Lower lobe of right lung (tissue), 2 donors: Measurements from ENCODE around the gene RANBP2. TPM values are rescaled to one million over a fixed set of nuclear protein-coding genes. Genes with fewer than 3 reads are reported as not detected.
"Not testable (repeated sequence)": the region's sequence is repeated elsewhere in the genome, so short reads cannot be mapped to it uniquely, and the experiment has no call there.

Experiments used
- ATAC-seq, 2 donors: fragments of 200-7000 bp; cut with Tn5 transposase; one replicate each; pipeline ENCODE4 v1.9.1; 2020 to 2022; ENCODE audit warnings: mild to moderate bottlenecking in 2 of 2, moderate library complexity in 2 of 2
- DNase-seq: peaks from one replicate; pipeline ENCODE4 v3.0.0-alpha.2; 2020
- H3K27ac ChIP-seq: fragments of 200-600 bp; one replicate; pipeline ENCODE4 v1.8.0; 2022
- H3K27me3 ChIP-seq: fragments of 200-600 bp; one replicate; pipeline ENCODE4 v1.8.0; 2022; ENCODE audit warnings: low read depth
- H3K36me3 ChIP-seq: fragments of 200-600 bp; one replicate; pipeline ENCODE4 v1.8.0; 2022; ENCODE audit warnings: mild to moderate bottlenecking
- H3K4me1 ChIP-seq: fragments of 200-600 bp; one replicate; pipeline ENCODE4 v1.8.0; 2022
- H3K4me3 ChIP-seq: fragments of 200-600 bp; one replicate; pipeline ENCODE4 v1.8.0; 2022; ENCODE audit warnings: mild to moderate bottlenecking
- H3K9me3 ChIP-seq: fragments of 200-600 bp; one replicate; pipeline ENCODE4 v1.8.0; 2022
- CTCF ChIP-seq: fragments of 200-600 bp; IDR thresholded peaks from one replicate; pipeline ENCODE4 v1.8.0; 2022; ENCODE audit warnings: antibody characterized with exemption, mild to moderate bottlenecking
- intact Hi-C: fragments of 100-400 bp; cut with DNase I; formaldehyde crosslinking; loops from one replicate; pipeline ENCODE4 v1.11.0; 2022
- long read RNA-seq: library from polyadenylated mRNA; unstranded; transcript quantifications from one replicate; pipeline ENCODE4 v2.0.0, GENCODE V29; 2021
- total RNA-seq: library from RNA; stranded (reverse); fragmentation: NEBNext Ultra II Directional; extraction: Animal tissue kit (Norgen Biotek cat#: 25700); gene quantifications from one replicate; pipeline ENCODE4 v1.2.1, GENCODE V29; 2021
- donor health status: DM: no; HTN: yes; CAD: no; lungs with severe emphysema.

Gene RANBP2
- total RNA-seq: 72.5 TPM
- long read RNA-seq, full-length matches to known transcripts: 2 of 34 reads
- long read RNA-seq, partial matches to known transcripts: 24 of 34 reads
- long read RNA-seq, other reads (novel, unspliced or antisense): 8 of 34 reads

DNA sequence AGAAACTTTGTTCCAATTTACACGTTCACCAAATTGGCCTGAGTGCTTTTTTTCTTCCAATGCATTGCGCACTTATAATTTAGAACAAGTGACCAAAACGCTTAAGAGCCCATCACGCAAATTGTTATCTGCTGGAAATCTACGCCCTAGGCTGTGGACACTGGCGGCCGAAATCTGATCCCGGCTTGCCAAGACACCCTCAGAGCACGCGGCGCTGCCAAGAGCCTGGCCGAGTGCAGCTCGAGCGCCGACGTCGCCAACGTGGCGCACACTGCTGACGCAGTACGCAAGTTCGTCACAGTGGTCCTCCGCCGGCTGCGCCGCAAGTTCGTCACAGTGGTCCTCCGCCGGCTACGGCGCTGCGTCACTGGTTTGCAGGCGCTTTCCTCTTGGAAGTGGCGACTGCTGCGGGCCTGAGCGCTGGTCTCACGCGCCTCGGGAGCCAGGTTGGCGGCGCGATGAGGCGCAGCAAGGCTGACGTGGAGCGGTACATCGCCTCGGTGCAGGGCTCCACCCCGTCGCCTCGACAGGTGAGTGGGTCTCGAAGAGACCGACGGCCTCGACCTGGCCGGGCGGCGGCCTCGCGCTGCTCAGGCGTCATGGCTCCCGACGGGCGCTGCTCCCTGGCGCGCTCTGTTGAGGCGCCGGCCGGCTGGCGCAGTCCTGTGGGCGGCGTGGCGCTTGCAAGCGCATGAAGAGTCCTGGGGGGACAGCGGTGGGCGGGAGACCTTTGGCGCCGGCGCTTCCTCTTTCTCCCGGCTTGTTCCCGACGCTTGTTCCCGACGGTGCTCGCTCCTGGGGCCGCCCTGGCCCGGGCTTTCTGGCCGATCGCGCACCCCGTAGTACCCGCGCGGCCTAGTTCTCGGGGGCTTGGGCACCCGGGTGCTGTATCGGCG is at the start of gene RANBP2:
RANBP2 (plus strand) TSS at position 334 of the 896 bp plus-strand sequence; CDS start at position 459, 125 bp downstream.
- DNase-seq (peak; percentile 98), ATAC-seq (peak; percentile 99 to 100)
- H3K27ac ChIP-seq: peak within 1 kb of the TSS; percentile 97
- peak within 1 kb of the TSS; percentile 75 for H3K4me3 ChIP-seq
- no peaks in the 10 kb centered on the region for H3K27me3 ChIP-seq
- H3K36me3 ChIP-seq: no peaks in the 10 kb centered on the region
- intact Hi-C loops: no loop called here
- H3K9me3 ChIP-seq: no peaks in the 10 kb centered on the region
- H3K4me1 ChIP-seq: peaks cover 22% of the 10 kb centered on the region
- no peak for TF ChIP-seq CTCF

DNA sequence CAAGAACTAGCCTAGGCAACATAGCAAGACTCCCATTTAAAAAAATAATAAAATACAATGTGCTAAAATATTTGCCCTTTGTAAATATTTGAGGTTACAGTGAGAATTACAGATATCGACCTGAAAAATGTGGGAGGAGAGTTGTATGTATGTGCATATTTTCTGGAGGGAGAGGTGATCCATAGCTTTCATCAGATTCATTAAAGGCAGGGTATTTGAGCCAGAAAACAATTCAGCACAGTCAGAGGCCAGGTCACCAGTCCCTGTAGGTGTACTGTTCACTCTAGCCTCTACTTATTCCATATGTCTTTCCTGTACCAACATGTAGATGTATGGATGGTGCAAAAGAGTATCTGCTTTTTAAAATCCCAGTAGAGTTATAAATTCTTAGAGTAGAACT is 49.0 kb upstream of the RANBP2 start:
- not testable (repeated sequence) for DNase-seq, H3K4me1 ChIP-seq, ATAC-seq

DNA sequence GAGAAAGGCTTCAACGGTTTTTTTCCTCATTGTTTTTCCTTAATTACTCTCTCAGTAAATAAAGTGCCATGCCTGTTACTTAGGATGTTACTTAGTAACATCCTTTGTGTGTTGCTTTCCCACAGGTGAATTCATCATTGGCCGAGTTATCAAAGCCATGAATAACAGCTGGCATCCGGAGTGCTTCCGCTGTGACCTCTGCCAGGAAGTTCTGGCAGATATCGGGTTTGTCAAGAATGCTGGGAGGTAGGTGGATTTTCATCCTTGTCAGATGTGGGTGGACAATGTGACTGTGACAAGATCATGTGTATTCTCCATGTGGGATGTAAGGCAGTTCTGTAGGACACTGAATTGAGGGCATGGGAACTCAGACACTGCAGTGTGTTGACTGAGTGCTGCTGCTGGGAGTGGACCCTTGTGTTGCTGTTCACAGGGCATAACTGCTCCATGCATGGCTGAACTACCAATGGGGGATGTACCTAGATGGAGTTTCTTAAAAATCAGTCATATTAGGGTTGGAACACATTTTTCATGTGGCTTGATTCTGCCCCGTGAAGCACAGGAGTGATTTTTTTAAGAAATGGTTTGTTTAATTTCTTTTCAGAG is 47.0 kb upstream of the RANBP2 start:
- H3K27me3 ChIP-seq, H3K4me1 ChIP-seq, H3K27ac ChIP-seq, ATAC-seq, H3K9me3 ChIP-seq, intact Hi-C loops, H3K4me3 ChIP-seq, DNase-seq: not testable (repeated sequence)
- peaks cover 36% of the 10 kb centered on the region for H3K36me3 ChIP-seq

More for the DNA sequence above, 49.0 kb upstream of the RANBP2 start:
- H3K9me3 ChIP-seq, H3K4me3 ChIP-seq, H3K27me3 ChIP-seq, intact Hi-C loops, H3K27ac ChIP-seq: not testable (repeated sequence)
- H3K36me3 ChIP-seq: peaks cover 22% of the 10 kb centered on the region

GRCh38 chr2:108676522-108676921 is 42.8 kb upstream of the RANBP2 start:
- H3K4me3 ChIP-seq, intact Hi-C loops, H3K9me3 ChIP-seq, H3K27me3 ChIP-seq, H3K27ac ChIP-seq, ATAC-seq, DNase-seq: not testable (repeated sequence)
- H3K4me1 ChIP-seq: peaks cover 13% of the 10 kb centered on the region
- H3K36me3 ChIP-seq: peaks cover 46% of the 10 kb centered on the region

DNA sequence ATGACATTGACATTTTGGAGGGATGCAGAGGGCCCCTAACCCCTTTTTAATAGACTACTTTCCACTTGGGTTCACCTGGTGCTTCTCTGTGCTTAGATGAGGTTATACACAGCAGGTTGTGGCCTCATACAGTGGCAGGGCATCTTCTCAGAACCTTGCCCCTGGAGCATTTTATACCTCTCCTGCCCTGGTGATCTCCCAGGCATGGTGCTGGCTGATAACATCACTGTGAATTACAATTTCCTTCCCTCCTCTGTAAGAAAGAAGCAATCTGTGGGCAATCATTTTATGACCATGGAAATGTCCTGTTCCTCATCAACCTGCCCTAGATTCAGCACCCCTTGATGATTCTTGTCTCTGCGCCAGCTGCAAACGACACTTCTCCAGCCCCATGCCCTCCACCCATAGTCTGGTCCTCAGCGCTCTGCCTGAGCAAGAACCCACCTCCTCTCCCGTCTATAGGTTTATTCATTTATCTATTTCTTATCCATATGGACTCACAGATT is 42.0 kb upstream of the RANBP2 start:
- intact Hi-C loops, H3K4me3 ChIP-seq, DNase-seq, H3K27ac ChIP-seq, H3K27me3 ChIP-seq, H3K9me3 ChIP-seq, ATAC-seq: not testable (repeated sequence)
- peaks cover 13% of the 10 kb centered on the region for H3K4me1 ChIP-seq
- H3K36me3 ChIP-seq: peaks cover 51% of the 10 kb centered on the region

- Histone ChIP-seq H3K4me1 (peaks cover 13% of the 10 kb centered on the region), H3K36me3 (peaks cover 57% of the 10 kb centered on the region)
- H3K27ac ChIP-seq, DNase-seq, H3K4me3 ChIP-seq, H3K9me3 ChIP-seq, intact Hi-C loops, H3K27me3 ChIP-seq: not testable (repeated sequence)
- peak; percentile 78 to 85 for ATAC-seq
These were observed 41.1 kb upstream of the RANBP2 start for GRCh38 chr2:108678198-108678651.

DNA sequence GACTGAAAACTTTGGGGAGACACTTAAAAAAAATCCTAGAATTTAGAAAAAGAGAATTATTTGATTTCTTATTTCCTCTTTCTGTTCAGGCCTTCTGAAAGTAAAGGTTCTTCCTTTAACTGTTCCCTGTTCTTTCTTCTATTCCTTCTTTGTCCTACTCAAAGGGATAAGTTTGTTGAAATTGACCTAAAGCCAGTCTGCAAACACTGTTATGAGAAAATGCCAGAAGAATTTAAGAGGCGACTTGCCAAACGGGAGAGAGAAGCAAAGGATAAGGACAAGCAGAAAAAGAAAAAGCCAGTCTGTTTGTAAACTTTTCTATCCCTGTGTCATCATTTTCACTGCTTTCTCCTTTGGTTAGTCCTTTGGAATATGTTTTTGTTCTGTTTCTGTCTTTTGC is 38.5 kb upstream of the RANBP2 start:
- H3K4me3 ChIP-seq, DNase-seq, H3K27ac ChIP-seq, H3K27me3 ChIP-seq, intact Hi-C loops, H3K9me3 ChIP-seq: not testable (repeated sequence)
- Histone ChIP-seq H3K4me1 (peaks cover 13% of the 10 kb centered on the region), H3K36me3 (peaks cover 65% of the 10 kb centered on the region)
- peak in 1 of 2 donors; percentile 27 for ATAC-seq

DNA sequence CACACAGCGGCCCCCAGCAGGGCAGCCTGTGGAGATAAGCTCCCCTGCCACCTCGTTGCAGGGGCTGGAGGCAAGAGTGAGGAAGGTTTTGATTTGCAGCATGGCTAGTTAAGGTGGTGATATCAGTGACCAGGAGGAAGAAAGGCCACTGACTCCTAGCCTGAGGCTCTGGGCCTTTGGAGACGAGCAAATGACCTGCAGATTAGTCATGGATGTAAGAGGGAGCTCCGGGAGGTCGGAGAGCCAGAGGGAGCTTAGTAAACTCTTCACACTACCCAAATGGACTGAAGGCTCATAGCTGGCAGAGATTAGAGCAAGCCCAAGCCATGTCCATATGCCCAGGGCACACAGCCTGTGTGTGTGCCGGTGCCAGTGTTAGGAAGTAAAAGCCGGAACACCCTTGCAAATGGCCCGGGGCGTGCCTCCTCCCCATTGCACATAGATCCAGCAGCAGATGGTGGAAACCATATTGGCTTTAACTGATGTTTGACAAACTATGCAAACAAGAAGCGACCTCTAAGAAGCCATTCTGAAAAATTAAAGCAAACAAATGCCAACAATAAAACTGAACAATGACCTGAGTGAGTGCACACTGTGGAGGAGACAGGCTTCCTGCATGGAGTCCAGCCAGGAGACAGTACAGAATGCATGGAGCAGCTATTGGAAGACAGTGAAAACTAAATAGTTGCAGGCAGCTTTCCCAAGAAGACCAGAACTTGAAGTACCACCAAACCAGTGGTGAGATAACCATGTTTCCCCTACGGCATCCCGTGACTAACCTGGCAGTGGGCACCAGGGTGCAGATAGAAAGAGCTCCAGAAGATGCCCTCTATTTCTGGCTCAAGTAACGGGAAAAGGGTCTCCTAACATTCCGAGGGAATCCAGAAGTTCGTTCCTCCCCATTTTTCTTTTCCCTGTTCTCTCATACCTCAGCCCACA is 30.2 kb upstream of the RANBP2 start:
- H3K4me1 ChIP-seq, H3K9me3 ChIP-seq, DNase-seq, H3K4me3 ChIP-seq, H3K27ac ChIP-seq, intact Hi-C loops, H3K27me3 ChIP-seq: not testable (repeated sequence)
- H3K36me3 ChIP-seq: peaks cover 24% of the 10 kb centered on the region
- ATAC-seq: peak in 1 of 2 donors; percentile 19

- H3K36me3 ChIP-seq: peaks cover 15% of the 10 kb centered on the region
- intact Hi-C loops, H3K9me3 ChIP-seq, H3K4me1 ChIP-seq, H3K4me3 ChIP-seq, DNase-seq, H3K27ac ChIP-seq, H3K27me3 ChIP-seq: not testable (repeated sequence)
- peak; percentile 61 to 78 for ATAC-seq
These were observed 29.3 kb upstream of the RANBP2 start for GRCh38 chr2:108690001-108690400.
